HCT116 (cell line): ENCODE data around the gene ADAM10. TPM values are rescaled to one million over a fixed set of nuclear protein-coding genes. Genes with fewer than 3 reads are reported as not detected.
A peak's percentile ranks its signal among the peaks of the same experiment; 100 is the strongest.

Source experiments
- ATAC-seq: fragments of 200-7000 bp; cut with Tn5 transposase; 2 replicates; pipeline ENCODE4 v1.9.1; 2020; ENCODE audit warnings: mild to moderate bottlenecking, moderate library complexity
- BruUV-seq: library from RNA; stranded (reverse); fragments of 400-500 nt; replicated peaks from 2 replicates; lab custom pipeline; 2021; lab: Mats Ljungman, UMichigan
- CTCF ChIA-PET: fragments of 300-600 bp; sonication (Branson Sonifier 250); formaldehyde crosslinking; loops from one replicate; lab custom pipeline; 2021; ENCODE audit warnings: antibody characterized with exemption; lab: Charles Lee
- POLR2A ChIA-PET: fragments of 300-600, 350-600 bp; sonication (Branson Sonifier 250); formaldehyde crosslinking; loops from one replicate; lab custom pipeline; 2021; ENCODE audit warnings: antibody characterized with exemption; lab: Charles Lee
- RAD21 ChIA-PET, 2 experiments: fragments of 300-600 bp; sonication (Branson Sonifier 250); formaldehyde crosslinking; loops; one replicate each; lab custom pipeline; 2023; ENCODE audit warnings: low total read pairs in 2 of 2; ENCODE audit not compliant: uncharacterized antibody in 2 of 2, unreplicated experiment in 2 of 2, low non-redundant PET in 1 of 2; lab: Charles Lee
- DNase-seq: peaks from one replicate; pipeline ENCODE4 v3.0.0-alpha.2; 2010; ENCODE audit warnings: low read depth, low spot score
- H2AFZ ChIP-seq: fragments of 200-600 bp; shearing (Covaris generic), sonication (generic); 2 replicates; pipeline ENCODE4 v1.6.1; 2017; ENCODE audit warnings: low read depth, mixed run types, mixed read lengths, antibody characterized with exemption, low read length; ENCODE audit not compliant: poor library complexity, severe bottlenecking
- H3K27ac ChIP-seq: 2 replicates; pipeline ENCODE4 v1.5.1; 2012; ENCODE audit warnings: low read depth, low read length
- H3K27me3 ChIP-seq: fragments of 200-600 bp; sonication (generic); 2 replicates; pipeline ENCODE4 v1.6.1; 2016; ENCODE audit warnings: mixed run types, low read length, mixed read lengths; ENCODE audit not compliant: insufficient read depth
- H3K36me3 ChIP-seq, 2 experiments: fragments of 200-500 bp in 1 of 2; fragments of 200-600 bp in 1 of 2; sonication (Bioruptor generic) in 1 of 2; sonication (generic) in 1 of 2; 2 replicates each; pipeline versions ENCODE4 v1.5.1 to v1.6.1; 2014 to 2016; ENCODE audit warnings: low read length in 2 of 2, inconsistent platforms in 1 of 2, mixed read lengths in 1 of 2, mixed run types in 1 of 2; ENCODE audit not compliant: insufficient read depth in 2 of 2, control insufficient read depth in 1 of 2
- H3K4me1 ChIP-seq, 2 experiments: fragments of 200-600 bp in 1 of 2; sonication (generic) in 1 of 2; 2 replicates each; pipeline versions ENCODE4 v1.5.1 to v1.6.1; 2012 to 2017; ENCODE audit warnings: low read length in 2 of 2, inconsistent platforms in 1 of 2, mild to moderate bottlenecking in 1 of 2, mixed read lengths in 1 of 2, mixed run types in 1 of 2, moderate library complexity in 1 of 2; ENCODE audit not compliant: insufficient read depth in 2 of 2, control insufficient read depth in 1 of 2
- H3K4me2 ChIP-seq: fragments of 200-600 bp; sonication (generic); 2 replicates; pipeline ENCODE4 v1.6.1; 2017; ENCODE audit warnings: mixed run types, low read length, mixed read lengths
- H3K4me3 ChIP-seq, 2 experiments: fragments of 200-600 bp in 1 of 2; sonication (generic) in 1 of 2; replicated peaks in 1 of 2; 2 replicates each; pipeline ENCODE4 v1.5.1; 2011 to 2016; ENCODE audit warnings: low read length in 2 of 2, control low read depth in 1 of 2, low read depth in 1 of 2, mild to moderate bottlenecking in 1 of 2, mixed read lengths in 1 of 2, mixed run types in 1 of 2
- H3K79me2 ChIP-seq: fragments of 200-600 bp; sonication (generic); 2 replicates; pipeline ENCODE4 v1.6.1; 2017; ENCODE audit warnings: mild to moderate bottlenecking, mixed run types, low read length, moderate library complexity, mixed read lengths; ENCODE audit not compliant: insufficient read depth
- H3K9ac ChIP-seq: fragments of 200-600 bp; sonication (generic); 2 replicates; pipeline ENCODE4 v1.6.1; 2016; ENCODE audit warnings: low read length, mixed read lengths
- H3K9me2 ChIP-seq: fragments of 200-600 bp; sonication (generic), shearing (Covaris generic); 2 replicates; pipeline ENCODE4 v1.6.1; 2017; ENCODE audit warnings: mixed run types, mild to moderate bottlenecking, moderate library complexity; ENCODE audit not compliant: insufficient read depth
- H3K9me3 ChIP-seq, 2 experiments: fragments of 200-500 bp in 1 of 2; fragments of 200-600 bp in 1 of 2; sonication (Bioruptor generic) in 1 of 2; sonication (generic) in 1 of 2; 2 replicates each; pipeline ENCODE4 v1.6.1; 2014 to 2017; ENCODE audit warnings: low read length in 2 of 2, mixed read lengths in 2 of 2, inconsistent platforms in 1 of 2, low read depth in 1 of 2, mild to moderate bottlenecking in 1 of 2, mixed run types in 1 of 2, moderate library complexity in 1 of 2; ENCODE audit not compliant: control insufficient read depth in 1 of 2, insufficient read depth in 1 of 2
- H4K20me1 ChIP-seq: fragments of 200-600 bp; sonication (generic), shearing (Covaris generic); 2 replicates; pipeline ENCODE4 v1.6.1; 2017; ENCODE audit warnings: mixed run types, mild to moderate bottlenecking, moderate library complexity; ENCODE audit not compliant: insufficient read depth
- CBX3 ChIP-seq: IDR thresholded peaks from 2 replicates; pipeline ENCODE4 v1.6.1; 2012; ENCODE audit warnings: low read depth
- EGR1 ChIP-seq: IDR thresholded peaks from 2 replicates; pipeline ENCODE4 v1.6.1; 2012; ENCODE audit warnings: low read depth
- ELF1 ChIP-seq: IDR thresholded peaks from 2 replicates; pipeline ENCODE4 v1.6.1; 2012; ENCODE audit warnings: low read depth, borderline replicate concordance
- JUND ChIP-seq: IDR thresholded peaks from 2 replicates; pipeline ENCODE4 v1.6.1; 2012
- POLR2A ChIP-seq: IDR thresholded peaks from 2 replicates; pipeline ENCODE4 v1.7.0; 2011; ENCODE audit warnings: borderline replicate concordance; ENCODE audit not compliant: insufficient read depth, insufficient read length; ENCODE audit errors: extremely low read depth
- POLR2AphosphoS5 ChIP-seq: IDR thresholded peaks from 2 replicates; pipeline ENCODE4 v1.6.1; 2011; ENCODE audit warnings: mild to moderate bottlenecking, low read depth, low read length, moderate library complexity
- SRF ChIP-seq: IDR thresholded peaks from 2 replicates; pipeline ENCODE4 v1.6.1; 2012; ENCODE audit warnings: low read depth
- YY1 ChIP-seq: IDR thresholded peaks from 2 replicates; pipeline ENCODE4 v1.6.1; 2011; ENCODE audit warnings: low read length, low read depth, moderate library complexity, mild to moderate bottlenecking; ENCODE audit not compliant: insufficient replicate concordance; ENCODE audit errors: extremely low read depth
- ZFX ChIP-seq: fragments of 450-650 bp; IDR thresholded peaks from 2 replicates; pipeline ENCODE4 v1.6.1; 2017
- intact Hi-C: fragments of 100-400 bp; cut with micrococcal nuclease; formaldehyde crosslinking; loops from 2 replicates; pipeline ENCODE4 v1.10.0; 2022
- total RNA-seq: library from RNA; stranded (reverse); gene quantifications from one replicate; pipeline ENCODE4 v1.2.1, GENCODE V29; 2021; ENCODE audit not compliant: unreplicated experiment
- TF ChIP-seq, protein P1 (sequence below): IDR thresholded peaks from 2 replicates; pipeline ENCODE4 v1.6.1; 2012; ENCODE audit warnings: low read depth
- TF ChIP-seq, protein P2 (sequence below), 3 experiments: fragments of 200-600 bp in 1 of 3; sonication (generic) in 1 of 3; IDR thresholded peaks in 2 of 3; conservative IDR thresholded peaks in 1 of 3; 2 replicates each; pipeline ENCODE4 v1.5.1; 2012 to 2017; ENCODE audit warnings: low read depth in 2 of 3, low read length in 2 of 3, antibody characterized with exemption in 1 of 3, borderline replicate concordance in 1 of 3, control low read depth in 1 of 3, mild to moderate bottlenecking in 1 of 3, mixed read lengths in 1 of 3, mixed run types in 1 of 3, moderate library complexity in 1 of 3; ENCODE audit not compliant: insufficient read depth in 1 of 3
- TF ChIP-seq, protein P3 (sequence below): IDR thresholded peaks from 2 replicates; pipeline ENCODE4 v1.6.1; 2012

The ADAM10 gene
- total RNA-seq, 1 experiment from 2014 or later = 158 TPM

DNA sequence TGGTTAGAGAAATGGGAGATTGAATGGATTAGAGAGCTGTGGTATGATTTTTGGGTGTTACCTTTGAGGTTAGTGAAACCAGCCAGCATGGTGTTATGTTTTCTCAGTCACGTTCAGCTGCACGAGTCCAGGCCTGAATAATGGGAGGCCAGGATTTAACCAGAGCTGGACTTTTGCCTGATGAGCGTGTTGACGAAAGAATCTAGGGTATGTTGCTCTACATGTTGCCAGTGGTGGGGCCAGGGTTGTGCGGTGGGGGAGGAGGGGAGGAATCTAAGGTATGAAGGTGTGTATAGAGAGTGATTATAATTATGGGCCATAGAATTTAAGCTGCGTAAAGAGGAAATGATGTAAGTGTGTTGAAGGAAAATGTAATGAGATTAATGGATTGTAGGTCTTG is 44.4 kb upstream of the ADAM10 start:
- H3K27me3 ChIP-seq = no peaks in the 10 kb centered on the region
- POLR2A ChIA-PET = interaction anchor here (1.0 kb wide), 1 partner anchor 38 kb away, joined by 3 read pairs; no protein-coding TSS in a partner anchor
- no TSS peak for BruUV-seq
- intact Hi-C loops = no loop called here
- H3K79me2 ChIP-seq = no peaks in the 10 kb centered on the region; the same call in 1 of the 2 replicates
- CTCF ChIA-PET = no interaction called here
- no peak overlapping the region for H2AFZ ChIP-seq
- no peaks in the 10 kb centered on the region for H4K20me1 ChIP-seq
- no peaks in the 10 kb centered on the region for H3K9me3 ChIP-seq
- peak overlapping the region; percentile 49 for H3K4me2 ChIP-seq
- H3K4me3 ChIP-seq = no peak overlapping the region
- ATAC-seq (peak; percentile 58; the same call in 1 of the 2 replicates), DNase-seq (no peak)
- TF ChIP-seq, protein P1, sequence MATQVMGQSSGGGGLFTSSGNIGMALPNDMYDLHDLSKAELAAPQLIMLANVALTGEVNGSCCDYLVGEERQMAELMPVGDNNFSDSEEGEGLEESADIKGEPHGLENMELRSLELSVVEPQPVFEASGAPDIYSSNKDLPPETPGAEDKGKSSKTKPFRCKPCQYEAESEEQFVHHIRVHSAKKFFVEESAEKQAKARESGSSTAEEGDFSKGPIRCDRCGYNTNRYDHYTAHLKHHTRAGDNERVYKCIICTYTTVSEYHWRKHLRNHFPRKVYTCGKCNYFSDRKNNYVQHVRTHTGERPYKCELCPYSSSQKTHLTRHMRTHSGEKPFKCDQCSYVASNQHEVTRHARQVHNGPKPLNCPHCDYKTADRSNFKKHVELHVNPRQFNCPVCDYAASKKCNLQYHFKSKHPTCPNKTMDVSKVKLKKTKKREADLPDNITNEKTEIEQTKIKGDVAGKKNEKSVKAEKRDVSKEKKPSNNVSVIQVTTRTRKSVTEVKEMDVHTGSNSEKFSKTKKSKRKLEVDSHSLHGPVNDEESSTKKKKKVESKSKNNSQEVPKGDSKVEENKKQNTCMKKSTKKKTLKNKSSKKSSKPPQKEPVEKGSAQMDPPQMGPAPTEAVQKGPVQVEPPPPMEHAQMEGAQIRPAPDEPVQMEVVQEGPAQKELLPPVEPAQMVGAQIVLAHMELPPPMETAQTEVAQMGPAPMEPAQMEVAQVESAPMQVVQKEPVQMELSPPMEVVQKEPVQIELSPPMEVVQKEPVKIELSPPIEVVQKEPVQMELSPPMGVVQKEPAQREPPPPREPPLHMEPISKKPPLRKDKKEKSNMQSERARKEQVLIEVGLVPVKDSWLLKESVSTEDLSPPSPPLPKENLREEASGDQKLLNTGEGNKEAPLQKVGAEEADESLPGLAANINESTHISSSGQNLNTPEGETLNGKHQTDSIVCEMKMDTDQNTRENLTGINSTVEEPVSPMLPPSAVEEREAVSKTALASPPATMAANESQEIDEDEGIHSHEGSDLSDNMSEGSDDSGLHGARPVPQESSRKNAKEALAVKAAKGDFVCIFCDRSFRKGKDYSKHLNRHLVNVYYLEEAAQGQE = no peak
- no peak for TF ChIP-seq POLR2A
- TF ChIP-seq ELF1 = no peak
- TF ChIP-seq, protein P2, sequence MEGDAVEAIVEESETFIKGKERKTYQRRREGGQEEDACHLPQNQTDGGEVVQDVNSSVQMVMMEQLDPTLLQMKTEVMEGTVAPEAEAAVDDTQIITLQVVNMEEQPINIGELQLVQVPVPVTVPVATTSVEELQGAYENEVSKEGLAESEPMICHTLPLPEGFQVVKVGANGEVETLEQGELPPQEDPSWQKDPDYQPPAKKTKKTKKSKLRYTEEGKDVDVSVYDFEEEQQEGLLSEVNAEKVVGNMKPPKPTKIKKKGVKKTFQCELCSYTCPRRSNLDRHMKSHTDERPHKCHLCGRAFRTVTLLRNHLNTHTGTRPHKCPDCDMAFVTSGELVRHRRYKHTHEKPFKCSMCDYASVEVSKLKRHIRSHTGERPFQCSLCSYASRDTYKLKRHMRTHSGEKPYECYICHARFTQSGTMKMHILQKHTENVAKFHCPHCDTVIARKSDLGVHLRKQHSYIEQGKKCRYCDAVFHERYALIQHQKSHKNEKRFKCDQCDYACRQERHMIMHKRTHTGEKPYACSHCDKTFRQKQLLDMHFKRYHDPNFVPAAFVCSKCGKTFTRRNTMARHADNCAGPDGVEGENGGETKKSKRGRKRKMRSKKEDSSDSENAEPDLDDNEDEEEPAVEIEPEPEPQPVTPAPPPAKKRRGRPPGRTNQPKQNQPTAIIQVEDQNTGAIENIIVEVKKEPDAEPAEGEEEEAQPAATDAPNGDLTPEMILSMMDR (IDR thresholded peaks at IDR 0.05 in 2 of 3, conservative IDR thresholded peaks at IDR 0.05 in 1 of 3; ENCODE audit: borderline replicate concordance in 1 of 3, insufficient read depth in 1 of 3, low read depth in 2 of 3, low read length in 2 of 3) = no peak
- no peak for TF ChIP-seq JUND
- no peak for TF ChIP-seq YY1
- TF ChIP-seq POLR2AphosphoS5 = no peak
- TF ChIP-seq, protein P3, sequence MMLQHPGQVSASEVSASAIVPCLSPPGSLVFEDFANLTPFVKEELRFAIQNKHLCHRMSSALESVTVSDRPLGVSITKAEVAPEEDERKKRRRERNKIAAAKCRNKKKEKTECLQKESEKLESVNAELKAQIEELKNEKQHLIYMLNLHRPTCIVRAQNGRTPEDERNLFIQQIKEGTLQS = no peak
- TF ChIP-seq EGR1 = no peak
- no peak for TF ChIP-seq ZFX
- no peak for TF ChIP-seq CBX3
- TF ChIP-seq SRF = no peak
- peaks cover 6 to 8% of the 10 kb centered on the region in 2 experiments; a peak in 3 of 4 replicates for H3K4me1 ChIP-seq
- RAD21 ChIA-PET = interaction anchor here in 1 of 2 experiments (0.6 kb wide), 1 partner anchor 46 kb away, joined by 3 read pairs; no protein-coding TSS in a partner anchor
- no peaks in the 10 kb centered on the region for H3K9me2 ChIP-seq
- H3K36me3 ChIP-seq = no peaks in the 10 kb centered on the region
- peak overlapping the region; percentile 6; the same call in 1 of the 2 replicates for H3K27ac ChIP-seq
- H3K9ac ChIP-seq = no peak overlapping the region
